K562 (cell line): ENCODE measurements around the gene PDZD8. TPM values are rescaled to one million over a fixed set of nuclear protein-coding genes. Genes with fewer than 3 reads are reported as not detected.

ENCODE experiments used
- BACH1 ChIP-seq: fragments of 200-800 bp; sonication (Bioruptor generic); IDR thresholded peaks from 2 replicates; pipeline ENCODE4 v1.6.1; 2016; ENCODE audit warnings: missing genetic modification characterization, missing compliant biosample characterization
- CBFB ChIP-seq: sonication (generic); formaldehyde crosslinking; IDR thresholded peaks from 2 replicates; pipeline ENCODE4 v1.4.0; 2020; ENCODE audit warnings: mild to moderate bottlenecking, missing genetic modification reagents
- CBX5 ChIP-seq: IDR thresholded peaks from 2 replicates; pipeline ENCODE4 v1.6.1; 2014; ENCODE audit warnings: low read depth, borderline replicate concordance
- ETV1 ChIP-seq: fragments of 450-650 bp; conservative IDR thresholded peaks from 2 replicates; pipeline ENCODE4 v1.6.1; 2016; ENCODE audit warnings: missing genetic modification characterization, control low read depth, low read depth, missing compliant biosample characterization
- FOS ChIP-seq: IDR thresholded peaks from 3 replicates; pipeline ENCODE4 v1.6.1; 2011; ENCODE audit not compliant: insufficient read length; ENCODE audit errors: extremely low read depth
- GABPB2 ChIP-seq: fragments of 250-450 bp; sonication (Bioruptor Pico); conservative IDR thresholded peaks from 2 replicates; pipeline ENCODE4 v1.5.1; 2021; ENCODE audit warnings: mild to moderate bottlenecking
- HDAC1 ChIP-seq, 2 experiments: fragments of 450-650 bp; IDR thresholded peaks; 2 replicates each; pipeline ENCODE4 v1.6.1; 2016 to 2017; ENCODE audit warnings: inconsistent platforms in 1 of 2, mild to moderate bottlenecking in 1 of 2, moderate library complexity in 1 of 2
- JUN ChIP-seq, 2 experiments: sonication (generic) in 1 of 2; formaldehyde crosslinking in 1 of 2; IDR thresholded peaks; 2 replicates each; pipeline versions ENCODE4 v1.6.1 to v1.8.0; 2012 to 2022; ENCODE audit warnings: borderline replicate concordance in 2 of 2, mild to moderate bottlenecking in 2 of 2, improper control_type of control experiment in 1 of 2, low read depth in 1 of 2, low read length in 1 of 2, missing genetic modification reagents in 1 of 2
- KDM5B ChIP-seq: fragments of 200-600 bp; sonication (generic); IDR thresholded peaks from 2 replicates; pipeline ENCODE4 v1.6.1; 2012; ENCODE audit warnings: low read depth, mild to moderate bottlenecking, moderate library complexity, low read length, control low read depth, inconsistent platforms; ENCODE audit not compliant: insufficient replicate concordance
- KLF13 ChIP-seq: fragments of 450-650 bp; IDR thresholded peaks from 2 replicates; pipeline ENCODE4 v1.6.1; 2016; ENCODE audit warnings: missing genetic modification characterization, low read depth, mild to moderate bottlenecking, missing compliant biosample characterization, moderate library complexity, borderline replicate concordance
- KLF6 ChIP-seq: fragments of 250-450 bp; sonication (Bioruptor Pico); IDR thresholded peaks from 2 replicates; pipeline ENCODE4 v1.4.0; 2020; ENCODE audit warnings: mild to moderate bottlenecking, moderate library complexity, borderline replicate concordance
- MAFG ChIP-seq: fragments of 450-650 bp; conservative IDR thresholded peaks from 2 replicates; pipeline ENCODE4 v1.6.1; 2016; ENCODE audit warnings: missing genetic modification characterization, missing compliant biosample characterization
- MAZ ChIP-seq, 2 experiments: fragments of 450-650 bp in 1 of 2; sonication (generic) in 1 of 2; formaldehyde crosslinking; IDR thresholded peaks in 1 of 2; conservative IDR thresholded peaks in 1 of 2; 2 replicates each; pipeline versions ENCODE4 v1.4.0 to v1.5.0; 2020; ENCODE audit warnings: mild to moderate bottlenecking in 1 of 2, missing genetic modification reagents in 1 of 2
- MBD1 ChIP-seq: fragments of 250-450 bp; sonication (Bioruptor Pico); IDR thresholded peaks from 2 replicates; pipeline ENCODE4 v1.8.0; 2022; ENCODE audit warnings: inconsistent platforms
- NCOR1 ChIP-seq: fragments of 450-650 bp; IDR thresholded peaks from 2 replicates; pipeline ENCODE4 v1.6.1; 2016; ENCODE audit warnings: mild to moderate bottlenecking, moderate library complexity
- NR2C2 ChIP-seq, 2 experiments: fragments of 200-800 bp in 1 of 2; sonication (Bioruptor generic) in 1 of 2; sonication (generic) in 1 of 2; formaldehyde crosslinking in 1 of 2; IDR thresholded peaks; 2 replicates each; pipeline versions ENCODE4 v1.6.1 to v1.8.0; 2016 to 2022; ENCODE audit warnings: mild to moderate bottlenecking in 1 of 2, missing compliant biosample characterization in 1 of 2, missing genetic modification characterization in 1 of 2, missing genetic modification reagents in 1 of 2
- RAD51 ChIP-seq: fragments of 450-650 bp; IDR thresholded peaks from 2 replicates; pipeline ENCODE4 v1.7.1; 2016; ENCODE audit warnings: low read depth, mild to moderate bottlenecking, borderline replicate concordance
- RFX5 ChIP-seq: IDR thresholded peaks from 2 replicates; pipeline ENCODE4 v1.6.1; 2011; ENCODE audit warnings: low read depth, mild to moderate bottlenecking, improper control_type of control experiment, low read length
- SRSF9 ChIP-seq: fragments of 200-400 bp; formaldehyde crosslinking; IDR thresholded peaks from 2 replicates; pipeline ENCODE4 v1.6.1; 2017; ENCODE audit warnings: low read depth, low read length, borderline replicate concordance
- SUPT5H ChIP-seq: fragments of 450-650 bp; IDR thresholded peaks from 2 replicates; pipeline ENCODE4 v1.6.1; 2016
- TAL1 ChIP-seq: fragments of 450-650 bp; IDR thresholded peaks from 2 replicates; pipeline ENCODE4 v1.6.1; 2016; ENCODE audit warnings: mild to moderate bottlenecking
- TCFL5 ChIP-seq: fragments of 250-450 bp; sonication (Bioruptor Pico); conservative IDR thresholded peaks from 2 replicates; pipeline ENCODE4 v1.6.1; 2021; ENCODE audit warnings: mild to moderate bottlenecking, moderate library complexity, matching md5 sums
- TFAM ChIP-seq: fragments of 250-450 bp; sonication (Bioruptor Pico); conservative IDR thresholded peaks from 2 replicates; pipeline ENCODE4 v1.5.0; 2021; ENCODE audit warnings: mild to moderate bottlenecking, moderate library complexity
- ZNF282 ChIP-seq: sonication (generic); formaldehyde crosslinking; IDR thresholded peaks from 2 replicates; pipeline ENCODE4 v1.8.1; 2023; ENCODE audit warnings: missing genetic modification reagents
- ZNF41 ChIP-seq: fragments of 250-450 bp; sonication (Bioruptor Pico); conservative IDR thresholded peaks from 2 replicates; pipeline ENCODE4 v1.4.0; 2020; ENCODE audit warnings: mild to moderate bottlenecking
- ZNF445 ChIP-seq: fragments of 250-450 bp; sonication (Bioruptor Pico); IDR thresholded peaks from 2 replicates; pipeline ENCODE4 v1.4.0; 2020; ENCODE audit warnings: low read depth, mild to moderate bottlenecking, moderate library complexity
- ZNF707 ChIP-seq: fragments of 250-450 bp; sonication (Bioruptor Pico); conservative IDR thresholded peaks from 2 replicates; pipeline ENCODE4 v1.8.0; 2022; ENCODE audit warnings: inconsistent platforms, mild to moderate bottlenecking, moderate library complexity
- ZZZ3 ChIP-seq: fragments of 450-650 bp; IDR thresholded peaks from 2 replicates; pipeline ENCODE4 v1.6.1; 2016; ENCODE audit warnings: antibody characterized with exemption, mild to moderate bottlenecking, moderate library complexity
- polyA plus RNA-seq, 8 experiments: library from polyadenylated mRNA; depleted of rRNA in 4 of 8; stranded (reverse) in 5 of 8; unstranded in 3 of 8; fragments of >200 nt; fragmentation: Nextera tagmentation in 2 of 8; fragmentation: Illumina TruSeq in 1 of 8; extraction: Ambion mirVana in 2 of 8; extraction: Trizol in 1 of 8; gene quantifications; 2 replicates each; pipeline versions ENCODE4 v1.2.1 to v1.2.3, GENCODE V29; 2011 to 2014; ENCODE audit warnings: inconsistent platforms in 1 of 8, missing spikeins in 1 of 8
- total RNA-seq, 7 experiments: library from RNA; depleted of rRNA in 6 of 7; stranded (reverse); fragments of >200 nt in 6 of 7; fragmentation: Illumina TruSeq in 2 of 7; extraction: Trizol in 2 of 7; gene quantifications; 2 replicates each; pipeline versions ENCODE4 v1.2.1 to v1.2.3, GENCODE V29; 2011 to 2021; ENCODE audit warnings: low replicate concordance in 1 of 7

Gene PDZD8
- total and polyA plus RNA-seq, 9 of the 15 experiments (the other 6 are each of a cell fraction or from before 2014, with no cell fraction given) = 5.5 to 53.4 (median 36.8) TPM

DNA sequence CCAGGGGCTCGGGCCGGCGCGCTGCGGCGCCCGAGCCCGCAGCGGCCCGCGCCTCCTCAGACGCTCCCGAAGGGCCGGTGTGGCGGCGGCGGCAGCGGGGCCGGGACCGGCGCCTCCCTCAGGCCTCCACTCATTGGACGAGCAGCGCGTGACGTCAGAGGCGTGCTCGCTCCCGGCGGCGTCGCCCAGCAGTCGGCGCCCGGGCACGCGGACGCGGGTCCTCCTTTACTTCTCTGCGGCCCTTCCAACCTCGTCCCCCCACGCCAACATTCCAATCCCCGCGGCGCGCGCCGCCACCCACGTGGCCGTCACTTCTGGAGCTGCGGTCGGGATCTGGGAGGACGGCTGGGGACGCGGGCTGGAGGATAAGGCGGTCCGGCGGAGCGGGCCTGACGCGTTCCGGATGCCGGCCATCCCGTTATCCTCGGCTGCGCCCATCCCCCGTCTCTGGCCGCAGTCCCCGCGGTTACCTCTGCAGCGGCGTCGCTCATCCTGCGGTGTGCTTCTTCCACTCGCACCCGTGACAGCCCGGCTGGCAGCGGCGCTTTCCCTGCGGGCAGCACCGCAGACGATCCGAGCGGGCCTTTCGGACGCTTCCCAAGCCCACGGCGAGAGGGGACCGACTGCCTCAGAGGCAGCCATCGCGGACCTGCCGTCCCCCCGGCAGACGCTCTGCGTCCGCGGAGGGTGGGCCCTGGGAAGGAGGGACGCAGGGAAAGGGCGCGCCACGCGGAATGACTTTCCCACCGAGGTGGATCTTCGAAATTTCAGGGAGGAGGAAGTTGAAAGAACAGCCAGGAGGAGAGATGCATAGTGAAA lies at the start of gene PDZD8 (continued):
- TF ChIP-seq BACH1 (tag) = no peak
- peak; percentile 18; the same call in 1 of the 2 replicates for TF ChIP-seq JUN (IDR thresholded peaks at IDR 0.05; ENCODE audit: borderline replicate concordance, low read depth, low read length)
- TF ChIP-seq JUN (CRISPR knock-in tag; IDR thresholded peaks at IDR 0.05; ENCODE audit: borderline replicate concordance) = peak; percentile 31; the same call in 1 of the 2 replicates
- peak; percentile 60; the same call in 1 of the 2 replicates for TF ChIP-seq SUPT5H
- no peak for TF ChIP-seq TAL1
- TF ChIP-seq ZNF445 (CRISPR knock-in tag) = no peak
- no peak for TF ChIP-seq ZNF707 (CRISPR knock-in tag)
- no peak for TF ChIP-seq NCOR1
- TF ChIP-seq ZZZ3 = no peak
- TF ChIP-seq ZNF282 (CRISPR knock-in tag) = no peak
- no peak for TF ChIP-seq KDM5B
- peak; percentile 83; the same call in 1 of the 2 replicates for TF ChIP-seq CBFB (CRISPR knock-in tag)
- no peak for TF ChIP-seq FOS
- TF ChIP-seq TFAM (CRISPR knock-in tag) = no peak
- 0 out of 2 replicates have a peak, but pooled peaks have one; percentile 38 for TF ChIP-seq ETV1 (tag)
- TF ChIP-seq ZNF41 (CRISPR knock-in tag) = no peak
- no peak for TF ChIP-seq KLF6 (CRISPR knock-in tag)
- TF ChIP-seq CBX5 = no peak
- no peak for TF ChIP-seq KLF13 (tag)
- no peak for TF ChIP-seq RAD51
- TF ChIP-seq TCFL5 (CRISPR knock-in tag) = no peak
- TF ChIP-seq HDAC1 (IDR thresholded peaks at IDR 0.05) = peak in 1 of 2 experiments; percentile 72; a peak in 2 of 4 replicates
- TF ChIP-seq NR2C2 (CRISPR knock-in tag; IDR thresholded peaks at IDR 0.05) = no peak; the same call in 1 of the 2 replicates
- 0 out of 2 replicates have a peak, but pooled peaks have one; percentile 20 for TF ChIP-seq NR2C2 (tag; IDR thresholded peaks at IDR 0.05)
- TF ChIP-seq MBD1 (CRISPR knock-in tag) = no peak
- TF ChIP-seq MAZ (CRISPR knock-in tag; conservative IDR thresholded peaks at IDR 0.05 in 1 of 2, IDR thresholded peaks at IDR 0.05 in 1 of 2) = peak in 1 of 2 experiments; percentile 68; a peak in 1 of 4 replicates
- TF ChIP-seq SRSF9 = no peak
- 0 out of 2 replicates have a peak, but pooled peaks have one; percentile 25 for TF ChIP-seq RFX5
- no peak for TF ChIP-seq MAFG
- no peak for TF ChIP-seq GABPB2 (CRISPR knock-in tag)
